HCT116 (cell line): ENCODE measurements around the gene ARHGEF18. TPM values are rescaled to one million over a fixed set of nuclear protein-coding genes. Genes with fewer than 3 reads are reported as not detected.

Experiments
- ATAC-seq: fragments of 200-7000 bp; cut with Tn5 transposase; 2 replicates; pipeline ENCODE4 v1.9.1; 2020; ENCODE audit warnings: mild to moderate bottlenecking, moderate library complexity
- BruUV-seq: library from RNA; stranded (reverse); fragments of 400-500 nt; replicated peaks from 2 replicates; lab custom pipeline; 2021; lab: Mats Ljungman, UMichigan
- CTCF ChIA-PET: fragments of 300-600 bp; sonication (Branson Sonifier 250); formaldehyde crosslinking; loops from one replicate; lab custom pipeline; 2021; ENCODE audit warnings: antibody characterized with exemption; lab: Charles Lee
- POLR2A ChIA-PET: fragments of 300-600, 350-600 bp; sonication (Branson Sonifier 250); formaldehyde crosslinking; loops from one replicate; lab custom pipeline; 2021; ENCODE audit warnings: antibody characterized with exemption; lab: Charles Lee
- RAD21 ChIA-PET, 2 experiments: fragments of 300-600 bp; sonication (Branson Sonifier 250); formaldehyde crosslinking; loops; one replicate each; lab custom pipeline; 2023; ENCODE audit warnings: low total read pairs in 2 of 2; ENCODE audit not compliant: uncharacterized antibody in 2 of 2, unreplicated experiment in 2 of 2, low non-redundant PET in 1 of 2; lab: Charles Lee
- DNase-seq: peaks from one replicate; pipeline ENCODE4 v3.0.0-alpha.2; 2010; ENCODE audit warnings: low read depth, low spot score
- H2AFZ ChIP-seq: fragments of 200-600 bp; shearing (Covaris generic), sonication (generic); 2 replicates; pipeline ENCODE4 v1.6.1; 2017; ENCODE audit warnings: low read depth, mixed run types, mixed read lengths, antibody characterized with exemption, low read length; ENCODE audit not compliant: poor library complexity, severe bottlenecking
- H3K27ac ChIP-seq: 2 replicates; pipeline ENCODE4 v1.5.1; 2012; ENCODE audit warnings: low read depth, low read length
- H3K27me3 ChIP-seq: fragments of 200-600 bp; sonication (generic); 2 replicates; pipeline ENCODE4 v1.6.1; 2016; ENCODE audit warnings: mixed run types, low read length, mixed read lengths; ENCODE audit not compliant: insufficient read depth
- H3K36me3 ChIP-seq, 2 experiments: fragments of 200-500 bp in 1 of 2; fragments of 200-600 bp in 1 of 2; sonication (Bioruptor generic) in 1 of 2; sonication (generic) in 1 of 2; 2 replicates each; pipeline versions ENCODE4 v1.5.1 to v1.6.1; 2014 to 2016; ENCODE audit warnings: low read length in 2 of 2, inconsistent platforms in 1 of 2, mixed read lengths in 1 of 2, mixed run types in 1 of 2; ENCODE audit not compliant: insufficient read depth in 2 of 2, control insufficient read depth in 1 of 2
- H3K4me1 ChIP-seq, 2 experiments: fragments of 200-600 bp in 1 of 2; sonication (generic) in 1 of 2; 2 replicates each; pipeline versions ENCODE4 v1.5.1 to v1.6.1; 2012 to 2017; ENCODE audit warnings: low read length in 2 of 2, inconsistent platforms in 1 of 2, mild to moderate bottlenecking in 1 of 2, mixed read lengths in 1 of 2, mixed run types in 1 of 2, moderate library complexity in 1 of 2; ENCODE audit not compliant: insufficient read depth in 2 of 2, control insufficient read depth in 1 of 2
- H3K4me2 ChIP-seq: fragments of 200-600 bp; sonication (generic); 2 replicates; pipeline ENCODE4 v1.6.1; 2017; ENCODE audit warnings: mixed run types, low read length, mixed read lengths
- H3K4me3 ChIP-seq, 2 experiments: fragments of 200-600 bp in 1 of 2; sonication (generic) in 1 of 2; replicated peaks in 1 of 2; 2 replicates each; pipeline ENCODE4 v1.5.1; 2011 to 2016; ENCODE audit warnings: low read length in 2 of 2, control low read depth in 1 of 2, low read depth in 1 of 2, mild to moderate bottlenecking in 1 of 2, mixed read lengths in 1 of 2, mixed run types in 1 of 2
- H3K79me2 ChIP-seq: fragments of 200-600 bp; sonication (generic); 2 replicates; pipeline ENCODE4 v1.6.1; 2017; ENCODE audit warnings: mild to moderate bottlenecking, mixed run types, low read length, moderate library complexity, mixed read lengths; ENCODE audit not compliant: insufficient read depth
- H3K9ac ChIP-seq: fragments of 200-600 bp; sonication (generic); 2 replicates; pipeline ENCODE4 v1.6.1; 2016; ENCODE audit warnings: low read length, mixed read lengths
- H3K9me2 ChIP-seq: fragments of 200-600 bp; sonication (generic), shearing (Covaris generic); 2 replicates; pipeline ENCODE4 v1.6.1; 2017; ENCODE audit warnings: mixed run types, mild to moderate bottlenecking, moderate library complexity; ENCODE audit not compliant: insufficient read depth
- H3K9me3 ChIP-seq, 2 experiments: fragments of 200-500 bp in 1 of 2; fragments of 200-600 bp in 1 of 2; sonication (Bioruptor generic) in 1 of 2; sonication (generic) in 1 of 2; 2 replicates each; pipeline ENCODE4 v1.6.1; 2014 to 2017; ENCODE audit warnings: low read length in 2 of 2, mixed read lengths in 2 of 2, inconsistent platforms in 1 of 2, low read depth in 1 of 2, mild to moderate bottlenecking in 1 of 2, mixed run types in 1 of 2, moderate library complexity in 1 of 2; ENCODE audit not compliant: control insufficient read depth in 1 of 2, insufficient read depth in 1 of 2
- H4K20me1 ChIP-seq: fragments of 200-600 bp; sonication (generic), shearing (Covaris generic); 2 replicates; pipeline ENCODE4 v1.6.1; 2017; ENCODE audit warnings: mixed run types, mild to moderate bottlenecking, moderate library complexity; ENCODE audit not compliant: insufficient read depth
- ATF3 ChIP-seq: IDR thresholded peaks from 2 replicates; pipeline ENCODE4 v1.6.1; 2012
- CBX3 ChIP-seq: IDR thresholded peaks from 2 replicates; pipeline ENCODE4 v1.6.1; 2012; ENCODE audit warnings: low read depth
- CEBPB ChIP-seq: IDR thresholded peaks from 2 replicates; pipeline ENCODE4 v1.6.1; 2012; ENCODE audit warnings: low read depth
- EGR1 ChIP-seq: IDR thresholded peaks from 2 replicates; pipeline ENCODE4 v1.6.1; 2012; ENCODE audit warnings: low read depth
- ELF1 ChIP-seq: IDR thresholded peaks from 2 replicates; pipeline ENCODE4 v1.6.1; 2012; ENCODE audit warnings: low read depth, borderline replicate concordance
- EZH2phosphoT487 ChIP-seq: fragments of 200-600 bp; IDR thresholded peaks from 2 replicates; pipeline ENCODE4 v1.6.1; 2018; ENCODE audit warnings: antibody characterized with exemption, borderline replicate concordance
- FOSL1 ChIP-seq: IDR thresholded peaks from 2 replicates; pipeline ENCODE4 v1.6.1; 2012; ENCODE audit warnings: low read depth
- JUND ChIP-seq: IDR thresholded peaks from 2 replicates; pipeline ENCODE4 v1.6.1; 2012
- POLR2AphosphoS5 ChIP-seq: IDR thresholded peaks from 2 replicates; pipeline ENCODE4 v1.6.1; 2011; ENCODE audit warnings: mild to moderate bottlenecking, low read depth, low read length, moderate library complexity
- RAD21 ChIP-seq: IDR thresholded peaks from 2 replicates; pipeline ENCODE4 v1.6.1; 2012; ENCODE audit warnings: low read depth, mild to moderate bottlenecking
- REST ChIP-seq: IDR thresholded peaks from 2 replicates; pipeline ENCODE4 v1.6.1; 2012; ENCODE audit warnings: low read depth
- SP1 ChIP-seq: IDR thresholded peaks from 2 replicates; pipeline ENCODE4 v1.6.1; 2012; ENCODE audit warnings: low read depth
- SRF ChIP-seq: IDR thresholded peaks from 2 replicates; pipeline ENCODE4 v1.6.1; 2012; ENCODE audit warnings: low read depth
- TCF7L2 ChIP-seq: IDR thresholded peaks from 2 replicates; pipeline ENCODE4 v1.7.0; 2011; ENCODE audit warnings: borderline replicate concordance, inconsistent platforms; ENCODE audit not compliant: insufficient read depth, insufficient read length; ENCODE audit errors: extremely low read depth
- YY1 ChIP-seq: IDR thresholded peaks from 2 replicates; pipeline ENCODE4 v1.6.1; 2011; ENCODE audit warnings: low read length, low read depth, moderate library complexity, mild to moderate bottlenecking; ENCODE audit not compliant: insufficient replicate concordance; ENCODE audit errors: extremely low read depth
- ZFX ChIP-seq: fragments of 450-650 bp; IDR thresholded peaks from 2 replicates; pipeline ENCODE4 v1.6.1; 2017
- ZNF274 ChIP-seq: fragments of 200-500 bp; sonication (Bioruptor generic); IDR thresholded peaks from 2 replicates; pipeline ENCODE4 v1.6.1; 2014; ENCODE audit warnings: mild to moderate bottlenecking, low read depth, low read length, inconsistent platforms
- intact Hi-C: fragments of 100-400 bp; cut with micrococcal nuclease; formaldehyde crosslinking; loops from 2 replicates; pipeline ENCODE4 v1.10.0; 2022
- total RNA-seq: library from RNA; stranded (reverse); gene quantifications from one replicate; pipeline ENCODE4 v1.2.1, GENCODE V29; 2021; ENCODE audit not compliant: unreplicated experiment
- TF ChIP-seq, protein P1 (sequence below): IDR thresholded peaks from 2 replicates; pipeline ENCODE4 v1.6.1; 2012
- TF ChIP-seq, protein P2 (sequence below), 3 experiments: fragments of 200-600 bp in 1 of 3; sonication (generic) in 1 of 3; IDR thresholded peaks in 2 of 3; conservative IDR thresholded peaks in 1 of 3; 2 replicates each; pipeline ENCODE4 v1.5.1; 2012 to 2017; ENCODE audit warnings: low read depth in 2 of 3, low read length in 2 of 3, antibody characterized with exemption in 1 of 3, borderline replicate concordance in 1 of 3, control low read depth in 1 of 3, mild to moderate bottlenecking in 1 of 3, mixed read lengths in 1 of 3, mixed run types in 1 of 3, moderate library complexity in 1 of 3; ENCODE audit not compliant: insufficient read depth in 1 of 3

ARHGEF18 gene
- total RNA-seq, 1 experiment from 2014 or later, result 32.2 TPM

- TF ChIP-seq CEBPB (no peak), JUND (no peak), ZFX (no peak)
- TF ChIP-seq, protein P1, sequence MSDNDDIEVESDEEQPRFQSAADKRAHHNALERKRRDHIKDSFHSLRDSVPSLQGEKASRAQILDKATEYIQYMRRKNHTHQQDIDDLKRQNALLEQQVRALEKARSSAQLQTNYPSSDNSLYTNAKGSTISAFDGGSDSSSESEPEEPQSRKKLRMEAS, result no peak
Measured at GRCh38 chr19:7358102-7358597, 9.4 kb downstream of the ARHGEF18 start (continued).

DNA sequence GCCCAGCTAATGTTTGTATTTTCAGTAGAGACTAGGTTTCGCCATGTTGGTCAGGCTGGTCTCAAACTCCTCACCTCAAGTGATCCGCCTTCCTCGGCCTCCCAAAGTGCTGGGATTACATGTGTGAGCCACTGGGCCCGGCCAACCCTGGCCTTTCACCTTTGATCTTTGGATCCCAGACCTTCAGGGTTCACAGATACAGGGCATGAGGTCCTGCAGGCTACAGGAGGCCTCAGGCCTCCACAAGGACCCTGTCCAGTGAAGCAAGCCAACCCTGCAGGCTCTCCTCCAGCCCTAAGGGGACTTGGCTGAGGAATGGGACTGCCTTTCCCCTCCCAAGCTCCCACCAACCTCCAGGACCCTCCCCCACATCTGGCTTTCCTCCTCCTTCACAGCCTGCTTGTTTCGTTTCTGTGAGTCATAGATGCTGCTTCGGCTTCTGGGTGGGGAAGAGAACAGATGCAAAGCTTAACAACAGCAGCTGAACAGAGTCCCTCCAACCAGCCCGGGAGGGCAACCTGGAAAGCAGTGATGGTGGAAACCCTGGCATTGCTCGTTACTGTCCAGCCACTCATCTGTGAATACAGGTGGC, 11.8 kb downstream of the ARHGEF18 start:
- no peaks in the 10 kb centered on the region for H3K9me3 ChIP-seq
- H3K27ac ChIP-seq, result no peak overlapping the region
- H3K79me2 ChIP-seq, result no peaks in the 10 kb centered on the region
- CTCF ChIA-PET, result interaction anchor here (0.6 kb wide), 1 partner anchor 992 kb away, joined by 4 read pairs; no protein-coding TSS in a partner anchor
- no peak overlapping the region for H2AFZ ChIP-seq
- H3K9ac ChIP-seq, result no peak overlapping the region
- RAD21 ChIA-PET, result no interaction called here
- H3K27me3 ChIP-seq, result peaks cover 8% of the 10 kb centered on the region; the same call in 1 of the 2 replicates
- BruUV-seq, result no TSS peak
- no peak for TF ChIP-seq ATF3
- no peak for TF ChIP-seq CEBPB
- TF ChIP-seq ZFX, result no peak
- TF ChIP-seq SP1, result no peak
- TF ChIP-seq ELF1, result no peak
- TF ChIP-seq, protein P2, sequence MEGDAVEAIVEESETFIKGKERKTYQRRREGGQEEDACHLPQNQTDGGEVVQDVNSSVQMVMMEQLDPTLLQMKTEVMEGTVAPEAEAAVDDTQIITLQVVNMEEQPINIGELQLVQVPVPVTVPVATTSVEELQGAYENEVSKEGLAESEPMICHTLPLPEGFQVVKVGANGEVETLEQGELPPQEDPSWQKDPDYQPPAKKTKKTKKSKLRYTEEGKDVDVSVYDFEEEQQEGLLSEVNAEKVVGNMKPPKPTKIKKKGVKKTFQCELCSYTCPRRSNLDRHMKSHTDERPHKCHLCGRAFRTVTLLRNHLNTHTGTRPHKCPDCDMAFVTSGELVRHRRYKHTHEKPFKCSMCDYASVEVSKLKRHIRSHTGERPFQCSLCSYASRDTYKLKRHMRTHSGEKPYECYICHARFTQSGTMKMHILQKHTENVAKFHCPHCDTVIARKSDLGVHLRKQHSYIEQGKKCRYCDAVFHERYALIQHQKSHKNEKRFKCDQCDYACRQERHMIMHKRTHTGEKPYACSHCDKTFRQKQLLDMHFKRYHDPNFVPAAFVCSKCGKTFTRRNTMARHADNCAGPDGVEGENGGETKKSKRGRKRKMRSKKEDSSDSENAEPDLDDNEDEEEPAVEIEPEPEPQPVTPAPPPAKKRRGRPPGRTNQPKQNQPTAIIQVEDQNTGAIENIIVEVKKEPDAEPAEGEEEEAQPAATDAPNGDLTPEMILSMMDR (IDR thresholded peaks at IDR 0.05 in 2 of 3, conservative IDR thresholded peaks at IDR 0.05 in 1 of 3; ENCODE audit: borderline replicate concordance in 1 of 3, insufficient read depth in 1 of 3, low read depth in 2 of 3, low read length in 2 of 3), result no peak
- no peak for TF ChIP-seq EGR1
- no peak for TF ChIP-seq FOSL1
- no peak for TF ChIP-seq SRF
- no peak for TF ChIP-seq REST
- TF ChIP-seq, protein P1, result no peak
- TF ChIP-seq POLR2AphosphoS5, result no peak
- TF ChIP-seq ZNF274, result no peak
- no peak for TF ChIP-seq EZH2phosphoT487
- TF ChIP-seq JUND, result no peak
- TF ChIP-seq CBX3, result no peak
- TF ChIP-seq YY1, result no peak
- no peak for TF ChIP-seq TCF7L2
- TF ChIP-seq RAD21, result no peak
- H3K4me2 ChIP-seq, result no peak overlapping the region
- no peaks in the 10 kb centered on the region for H3K36me3 ChIP-seq
- H4K20me1 ChIP-seq, result no peaks in the 10 kb centered on the region
- DNase-seq (no peak), ATAC-seq (no peak)
- H3K4me1 ChIP-seq, result no peaks in the 10 kb centered on the region
- H3K9me2 ChIP-seq, result no peaks in the 10 kb centered on the region
- intact Hi-C loops, result no loop called here
- POLR2A ChIA-PET, result no interaction called here
- no peak overlapping the region for H3K4me3 ChIP-seq
